GM12891 (cell line): ENCODE measurements around the gene CA10. TPM values are rescaled to one million over a fixed set of nuclear protein-coding genes. Genes with fewer than 3 reads are reported as not detected.

Source experiments
- DNase-seq: peaks from one replicate; pipeline ENCODE4 v3.0.0; 2011; ENCODE audit warnings: low spot score; ENCODE audit not compliant: insufficient read length
- FAIRE-seq: peaks from 2 replicates; lab custom pipeline; 2011; peaks lifted over from hg19 to GRCh38; lab: Jason Lieb, UNC
- PAX5 ChIP-seq: IDR thresholded peaks from 2 replicates; pipeline ENCODE4 v1.6.1; 2011; ENCODE audit warnings: low read length, moderate library complexity, mild to moderate bottlenecking; ENCODE audit not compliant: insufficient read depth, severe bottlenecking
- POLR2A ChIP-seq: IDR thresholded peaks from 2 replicates; pipeline ENCODE4 v1.6.1; 2011; ENCODE audit warnings: low read depth, low read length, control low read depth
- POLR2AphosphoS5 ChIP-seq: IDR thresholded peaks from 2 replicates; pipeline ENCODE4 v1.6.1; 2011; ENCODE audit warnings: low read depth, low read length, control low read depth
- POU2F2 ChIP-seq: IDR thresholded peaks from 2 replicates; pipeline ENCODE4 v1.6.1; 2011; ENCODE audit warnings: low read depth, mild to moderate bottlenecking, control low read depth, low read length, moderate library complexity
- SPI1 ChIP-seq: IDR thresholded peaks from 2 replicates; pipeline ENCODE4 v1.6.1; 2011; ENCODE audit warnings: low read depth, low read length, control low read depth
- TAF1 ChIP-seq: IDR thresholded peaks from 2 replicates; pipeline ENCODE4 v1.6.1; 2011; ENCODE audit warnings: low read depth, low read length, control low read depth
- polyA plus RNA-seq: library from polyadenylated mRNA; unstranded; fragments of >200 nt; gene quantifications from one replicate; pipeline ENCODE4 v1.2.1, GENCODE V29; 2012; ENCODE audit warnings: low read depth, missing spikeins, inconsistent platforms; ENCODE audit not compliant: missing spikeins

CA10 gene
- not detected for polyA plus RNA-seq

DNA sequence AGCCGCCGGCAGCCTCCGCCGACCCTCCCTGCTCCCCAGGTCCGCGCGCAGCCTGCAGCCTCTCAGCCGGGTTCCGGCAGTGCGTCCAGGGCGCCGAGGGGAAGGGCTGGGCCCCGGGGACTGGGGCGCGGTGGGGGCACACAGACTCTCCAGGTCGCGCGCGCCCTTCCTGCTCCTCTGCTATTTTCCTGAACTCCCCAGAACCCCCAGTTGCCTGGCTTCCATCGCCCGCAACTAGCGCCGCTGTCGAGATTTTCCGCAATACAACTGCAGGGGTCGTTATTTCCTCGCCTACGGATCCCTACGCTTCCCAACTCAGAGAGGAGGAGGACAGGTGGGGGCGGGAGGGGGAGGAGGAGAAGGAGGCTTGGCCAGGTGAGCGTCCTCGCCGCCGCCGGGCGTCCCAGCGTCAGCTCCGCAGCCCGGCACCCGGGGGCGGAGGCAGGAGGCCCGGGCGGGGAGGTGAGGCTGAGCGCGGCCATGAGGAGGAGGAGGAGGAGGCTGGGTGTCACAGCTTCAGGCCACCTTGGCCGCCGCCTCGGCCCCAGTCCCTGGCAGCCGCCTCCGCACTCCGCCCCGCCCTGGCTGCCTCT, at the start of gene CA10:
CA10 (minus strand) TSS at position 265 of the 593 bp plus-strand sequence.
- DNase-seq (no peak), FAIRE-seq (no peak)
- TF ChIP-seq TAF1 (no peak), POLR2AphosphoS5 (no peak), POU2F2 (no peak)

DNA sequence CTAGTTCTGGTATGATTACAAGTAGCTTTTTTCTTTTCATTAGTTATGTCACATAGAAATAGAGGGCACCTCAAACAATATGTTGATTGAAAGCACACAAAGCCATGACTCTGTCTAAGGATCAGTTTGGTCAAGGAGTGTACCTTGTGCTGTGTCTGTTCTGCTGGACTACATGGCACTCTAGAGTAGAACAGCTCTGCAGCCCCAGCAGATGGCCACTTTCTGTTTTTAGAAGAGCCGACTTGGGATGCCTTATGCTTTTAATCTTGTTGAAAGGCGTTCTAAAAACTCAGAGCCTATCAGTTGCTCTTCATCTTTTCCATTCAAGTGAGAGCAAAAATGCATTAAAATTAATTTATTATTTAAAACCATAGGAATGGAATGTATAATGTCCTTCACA, 49.3 kb upstream of the CA10 start:
- DNase-seq (no peak), FAIRE-seq (no peak)
- TF ChIP-seq POU2F2 (no peak), POLR2AphosphoS5 (no peak), TAF1 (no peak), POLR2A (no peak), SPI1 (no peak), PAX5 (no peak)

GRCh38 chr17:52202520-52203080, 44.1 kb upstream of the CA10 start:
- DNase-seq (no peak), FAIRE-seq (no peak)
- no peak for TF ChIP-seq POLR2AphosphoS5

- no peak for TF ChIP-seq POLR2A
- no peak for TF ChIP-seq POLR2AphosphoS5
- no peak for TF ChIP-seq POU2F2
- no peak for TF ChIP-seq SPI1
- TF ChIP-seq PAX5 = no peak
- no peak for TF ChIP-seq TAF1
- FAIRE-seq (no peak), DNase-seq (no peak)
Observed at GRCh38 chr17:52201767-52202519, 43.4 kb upstream of the CA10 start.

DNA sequence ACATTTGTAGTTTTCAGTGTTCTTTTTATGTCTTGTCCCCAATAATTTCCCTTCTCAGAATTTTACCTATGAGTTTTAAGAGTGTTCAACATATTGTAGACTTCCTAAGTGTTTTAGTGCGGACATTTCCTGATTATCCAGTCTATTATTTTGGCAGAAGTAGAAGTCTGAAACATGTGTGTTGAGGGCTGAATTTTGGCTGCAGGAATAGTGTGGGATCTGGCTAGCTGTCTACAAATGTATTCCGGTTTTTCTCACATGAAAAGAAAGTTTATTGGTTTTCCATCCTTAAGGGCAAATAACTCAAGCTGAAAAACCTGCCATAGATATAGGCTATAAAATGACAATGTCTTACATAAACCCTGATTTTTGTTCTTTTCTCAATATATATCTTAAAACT, 33.0 kb upstream of the CA10 start:
- no peak for TF ChIP-seq POLR2AphosphoS5
- no peak for TF ChIP-seq PAX5
- DNase-seq (no peak), FAIRE-seq (no peak)

DNA sequence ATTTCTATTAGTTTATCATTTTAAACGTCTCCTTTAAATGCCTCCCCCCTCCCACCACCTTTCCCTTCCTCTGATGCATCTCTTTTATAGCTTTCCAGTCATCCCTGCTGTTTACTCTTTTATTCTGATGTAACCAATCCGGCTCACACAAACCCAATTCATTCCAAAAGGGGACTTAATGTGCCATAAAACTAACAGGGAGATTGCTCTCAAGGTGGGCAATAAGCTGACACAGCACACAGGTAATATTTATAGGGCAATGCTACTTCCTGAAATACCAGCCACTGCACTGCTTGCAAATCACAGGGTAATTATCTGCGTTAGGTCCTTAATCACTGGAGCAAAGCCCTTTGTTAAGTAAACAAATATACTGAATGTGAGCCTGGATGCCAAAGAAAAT, 23.3 kb upstream of the CA10 start:
- FAIRE-seq (no peak), DNase-seq (no peak)
- TF ChIP-seq SPI1 (no peak), POLR2AphosphoS5 (no peak)

DNA sequence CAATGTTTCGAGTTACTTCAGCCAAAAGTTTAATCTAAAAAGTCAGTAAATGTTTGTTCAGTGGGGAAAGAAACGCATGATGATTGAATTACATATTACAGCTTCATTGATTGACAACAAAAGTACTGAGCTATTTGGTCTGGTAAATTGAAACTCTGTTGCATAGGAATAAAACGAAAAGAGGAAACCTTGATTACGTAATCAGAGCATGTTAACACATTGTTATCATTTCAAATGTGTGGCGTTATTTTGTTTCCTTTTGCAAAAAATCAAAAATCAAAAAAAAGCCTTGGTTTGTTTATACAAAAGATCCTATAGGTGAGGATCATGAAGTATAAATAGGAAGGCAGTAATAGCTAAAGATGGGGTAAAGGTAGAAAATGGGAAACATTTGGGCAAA, 19.5 kb upstream of the CA10 start:
- DNase-seq (no peak), FAIRE-seq (no peak)
- TF ChIP-seq POLR2A = no peak
- no peak for TF ChIP-seq POLR2AphosphoS5

DNA sequence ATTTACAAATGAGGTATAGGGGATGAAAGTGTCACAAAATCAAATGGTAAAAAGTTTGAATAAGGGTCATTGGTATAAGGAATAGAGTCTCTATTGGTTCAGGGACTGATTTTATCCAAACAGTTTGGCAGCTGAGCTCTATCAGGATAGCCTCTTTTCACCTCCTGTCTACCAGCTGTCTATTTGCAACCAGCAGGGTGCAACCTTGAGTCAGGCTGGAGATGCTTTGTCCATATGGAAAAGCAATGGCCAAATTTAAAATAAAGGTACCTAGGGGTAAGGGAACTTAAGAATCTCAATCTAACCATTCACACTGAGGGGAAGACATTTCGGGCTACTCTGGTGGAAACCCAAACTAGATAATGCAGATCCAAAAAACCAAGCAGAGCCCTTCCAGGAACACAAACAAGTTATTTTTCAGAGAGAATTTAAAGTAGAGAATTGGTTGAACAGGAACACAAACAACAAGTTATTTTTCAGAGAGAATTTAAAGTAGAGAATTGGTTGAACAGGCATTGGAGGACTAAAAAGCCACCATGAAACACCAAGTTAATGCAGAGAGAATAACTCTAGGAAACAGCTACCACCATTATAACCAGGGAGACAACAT, 12.6 kb upstream of the CA10 start:
- no peak for FAIRE-seq
- no peak for TF ChIP-seq POLR2A
- TF ChIP-seq PAX5 = no peak
- TF ChIP-seq SPI1 = no peak
- no peak for TF ChIP-seq TAF1
- TF ChIP-seq POU2F2 = no peak
- TF ChIP-seq POLR2AphosphoS5 = no peak
- DNase-seq = no peak

- no peak for FAIRE-seq
- no peak for TF ChIP-seq POU2F2
- TF ChIP-seq POLR2A = no peak
- TF ChIP-seq POLR2AphosphoS5 = no peak
- TF ChIP-seq TAF1 = no peak
- no peak for TF ChIP-seq PAX5
- no peak for TF ChIP-seq SPI1
- DNase-seq = no peak
Observed at GRCh38 chr17:52160136-52160567, 1.6 kb upstream of the CA10 start.
